Uterus (tissue), 4 donors: Measurements from ENCODE around the gene XXYLT1. TPM values are rescaled to one million over a fixed set of nuclear protein-coding genes. Genes with fewer than 3 reads are reported as not detected.
A peak's percentile ranks its signal among the peaks of the same experiment; 100 is the strongest.

Experiments used
- DNase-seq, 2 donors: peaks; one replicate each; pipeline ENCODE4 v3.0.0-alpha.2; 2019 to 2020
- H3K27ac ChIP-seq, 2 donors: fragments of 200-600 bp; sonication (generic); 1 replicate in 1 of 2; 2 replicates in 1 of 2; pipeline ENCODE4 v1.5.1; 2016 to 2018
- H3K27me3 ChIP-seq, 2 donors: fragments of 200-600 bp; sonication (generic); one replicate each; pipeline ENCODE4 v1.5.1; 2018 to 2019; ENCODE audit warnings: control low read depth in 1 of 2
- H3K36me3 ChIP-seq, 2 donors: fragments of 200-600 bp; sonication (generic); one replicate each; pipeline ENCODE4 v1.5.1; 2019; ENCODE audit warnings: control low read depth in 1 of 2
- H3K4me1 ChIP-seq, 2 donors: fragments of 200-600 bp; sonication (generic); one replicate each; pipeline ENCODE4 v1.5.1; 2018 to 2019; ENCODE audit warnings: control low read depth in 1 of 2
- H3K4me3 ChIP-seq, 2 donors: fragments of 200-600 bp; sonication (generic); 1 replicate in 1 of 2; 2 replicates in 1 of 2; pipeline ENCODE4 v1.5.1; 2018 to 2019; ENCODE audit warnings: mild to moderate bottlenecking in 1 of 2
- H3K9me3 ChIP-seq, 2 donors: fragments of 200-600 bp; sonication (generic); one replicate each; pipeline ENCODE4 v1.5.1; 2019; ENCODE audit warnings: control low read depth in 1 of 2
- CTCF ChIP-seq, 4 experiments: fragments of 200-600 bp in 2 of 4; fragments of 450-650 bp in 2 of 4; sonication (generic) in 2 of 4; IDR thresholded peaks; one replicate each; pipeline ENCODE4 v1.5.1; 2016 to 2019; ENCODE audit warnings: antibody characterized with exemption in 4 of 4, mild to moderate bottlenecking in 2 of 4, moderate library complexity in 1 of 4
- POLR2A ChIP-seq, 2 donors: fragments of 450-650 bp; IDR thresholded peaks; one replicate each; pipeline ENCODE4 v1.6.1; 2016; ENCODE audit warnings: antibody characterized with exemption in 2 of 2, mild to moderate bottlenecking in 1 of 2, moderate library complexity in 1 of 2
- intact Hi-C: fragments of 100-400 bp; cut with DNase I; formaldehyde crosslinking; loops from one replicate; pipeline ENCODE4 v1.15.1; 2023; ENCODE audit warnings: low total_unique reads
- total RNA-seq, 4 donors: library from RNA; depleted of rRNA in 3 of 4; stranded (reverse); fragments of >200 nt in 3 of 4; gene quantifications; one replicate each; pipeline versions ENCODE4 v1.1.0 to v1.2.4, GENCODE V29; 2014 to 2023
- donor health status: DM: yes; HTN: yes; CAD: no.

XXYLT1 gene
- total RNA-seq, 4 donors from 2014 or later, result 10.6 to 52.5 (median 23.8) TPM

- Histone ChIP-seq H3K36me3 (no peaks in the 10 kb centered on the region), H3K27ac (no peak overlapping the region), H3K4me3 (no peak overlapping the region), H3K9me3 (no peaks in the 10 kb centered on the region), H3K27me3 (no peaks in the 10 kb centered on the region), H3K4me1 (no peaks in the 10 kb centered on the region)
- intact Hi-C loops, result no loop called here
- TF ChIP-seq CTCF (IDR thresholded peaks at IDR 0.05), result no peak
- no peak for TF ChIP-seq POLR2A (IDR thresholded peaks at IDR 0.05)
- no peak for DNase-seq
Measured at GRCh38 chr3:195032106-195032759, 238.7 kb downstream of the XXYLT1 start.

- Histone ChIP-seq H3K4me1 (no peaks in the 10 kb centered on the region), H3K27ac (peak overlapping the region; percentile 46 to 55)
- TF ChIP-seq CTCF (IDR thresholded peaks at IDR 0.05) (no peak), POLR2A (IDR thresholded peaks at IDR 0.05) (no peak)
Measured at GRCh38 chr3:195031574-195032003, 239.4 kb downstream of the XXYLT1 start.

GRCh38 chr3:195030791-195031321, 240.1 kb downstream of the XXYLT1 start:
- intact Hi-C loops, result no loop called here

More at GRCh38 chr3:195031574-195032003, 239.4 kb downstream of the XXYLT1 start:
- H3K4me3 ChIP-seq, result no peak overlapping the region
- DNase-seq, result no peak
- intact Hi-C loops, result no loop called here
- H3K9me3 ChIP-seq, result no peaks in the 10 kb centered on the region
- H3K36me3 ChIP-seq, result no peaks in the 10 kb centered on the region
- H3K27me3 ChIP-seq, result no peaks in the 10 kb centered on the region

GRCh38 chr3:195028877-195029606, 241.9 kb downstream of the XXYLT1 start:
- no peak for DNase-seq
- Histone ChIP-seq H3K27me3 (no peaks in the 10 kb centered on the region), H3K36me3 (no peaks in the 10 kb centered on the region), H3K4me3 (no peak overlapping the region), H3K9me3 (no peaks in the 10 kb centered on the region), H3K4me1 (no peaks in the 10 kb centered on the region), H3K27ac (no peak overlapping the region)
- TF ChIP-seq CTCF (IDR thresholded peaks at IDR 0.05) (no peak), POLR2A (IDR thresholded peaks at IDR 0.05) (no peak)
- intact Hi-C loops, result no loop called here

More at GRCh38 chr3:195030791-195031321, 240.1 kb downstream of the XXYLT1 start:
- Histone ChIP-seq H3K27ac (peak overlapping the region; percentile 46 to 55), H3K4me3 (no peak overlapping the region), H3K9me3 (no peaks in the 10 kb centered on the region), H3K36me3 (no peaks in the 10 kb centered on the region), H3K4me1 (no peaks in the 10 kb centered on the region), H3K27me3 (no peaks in the 10 kb centered on the region)
- TF ChIP-seq POLR2A (IDR thresholded peaks at IDR 0.05) (no peak), CTCF (IDR thresholded peaks at IDR 0.05) (no peak)
- DNase-seq, result peak in 1 of 2 donors; percentile 43

GRCh38 chr3:195025884-195026200, 245.1 kb downstream of the XXYLT1 start:
- DNase-seq, result no peak
- Histone ChIP-seq H3K4me1 (no peaks in the 10 kb centered on the region), H3K36me3 (no peaks in the 10 kb centered on the region), H3K27me3 (no peaks in the 10 kb centered on the region), H3K9me3 (no peaks in the 10 kb centered on the region), H3K4me3 (no peak overlapping the region), H3K27ac (no peak overlapping the region)
- intact Hi-C loops, result no loop called here
- TF ChIP-seq CTCF (IDR thresholded peaks at IDR 0.05) (no peak), POLR2A (IDR thresholded peaks at IDR 0.05) (no peak)
